Measurements from ENCODE around the gene RBM20.

DNA sequence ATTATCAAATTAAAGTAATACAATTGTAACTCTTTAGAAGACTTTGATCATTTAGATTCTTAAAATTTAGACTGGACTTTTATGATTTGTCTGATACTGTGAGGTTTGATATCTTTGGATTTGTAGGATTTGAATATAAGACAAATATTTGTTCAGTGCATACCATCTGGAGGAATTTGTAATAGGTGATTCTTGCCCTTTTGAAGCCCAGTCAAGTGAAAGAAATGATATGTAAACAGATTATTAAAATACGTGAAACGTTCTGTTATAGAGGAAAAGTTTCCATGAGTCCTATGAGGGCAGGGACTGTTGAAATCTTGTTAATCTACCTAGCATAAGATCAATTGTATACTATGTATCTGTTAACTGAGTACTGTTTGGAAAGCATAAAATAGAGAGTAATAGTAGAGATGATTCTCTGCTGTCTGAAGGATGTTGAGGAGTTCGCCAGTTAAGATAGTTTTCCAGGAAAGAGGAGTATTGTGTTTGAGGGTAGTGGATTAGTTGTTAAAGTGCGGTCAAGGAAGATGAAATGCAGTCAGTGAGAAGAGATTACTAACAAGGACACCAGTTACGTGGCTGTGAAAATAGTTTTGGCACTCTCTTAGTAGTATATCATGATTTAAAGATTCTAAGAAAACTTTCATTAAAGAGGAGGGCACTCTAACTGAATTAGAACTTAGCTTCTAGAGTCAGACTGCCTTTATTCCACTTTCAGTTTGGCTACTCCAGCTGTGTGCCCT, 242.0 kb downstream of the RBM20 start:
- no peak for TF ChIP-seq EZH2phosphoT487 (IDR thresholded peaks at IDR 0.05; ENCODE audit: low read length)
- TF ChIP-seq, protein P1, sequence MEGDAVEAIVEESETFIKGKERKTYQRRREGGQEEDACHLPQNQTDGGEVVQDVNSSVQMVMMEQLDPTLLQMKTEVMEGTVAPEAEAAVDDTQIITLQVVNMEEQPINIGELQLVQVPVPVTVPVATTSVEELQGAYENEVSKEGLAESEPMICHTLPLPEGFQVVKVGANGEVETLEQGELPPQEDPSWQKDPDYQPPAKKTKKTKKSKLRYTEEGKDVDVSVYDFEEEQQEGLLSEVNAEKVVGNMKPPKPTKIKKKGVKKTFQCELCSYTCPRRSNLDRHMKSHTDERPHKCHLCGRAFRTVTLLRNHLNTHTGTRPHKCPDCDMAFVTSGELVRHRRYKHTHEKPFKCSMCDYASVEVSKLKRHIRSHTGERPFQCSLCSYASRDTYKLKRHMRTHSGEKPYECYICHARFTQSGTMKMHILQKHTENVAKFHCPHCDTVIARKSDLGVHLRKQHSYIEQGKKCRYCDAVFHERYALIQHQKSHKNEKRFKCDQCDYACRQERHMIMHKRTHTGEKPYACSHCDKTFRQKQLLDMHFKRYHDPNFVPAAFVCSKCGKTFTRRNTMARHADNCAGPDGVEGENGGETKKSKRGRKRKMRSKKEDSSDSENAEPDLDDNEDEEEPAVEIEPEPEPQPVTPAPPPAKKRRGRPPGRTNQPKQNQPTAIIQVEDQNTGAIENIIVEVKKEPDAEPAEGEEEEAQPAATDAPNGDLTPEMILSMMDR (IDR thresholded peaks at IDR 0.05; ENCODE audit: low read length) = no peak

Measured in MM.1S (cell line).